OCI-LY1 (cell line): ENCODE measurements around the gene PADI1.

Experiments
- CTCF ChIP-seq: fragments of 200-600 bp; sonication (generic), shearing (Covaris generic); IDR thresholded peaks from 2 replicates; pipeline ENCODE4 v1.5.1; 2017; ENCODE audit warnings: mild to moderate bottlenecking, antibody characterized with exemption, low read length, moderate library complexity, mixed read lengths
- EZH2 ChIP-seq: fragments of 200-600 bp; sonication (generic), shearing (Covaris generic); IDR thresholded peaks from 2 replicates; pipeline ENCODE4 v1.8.0; 2017; ENCODE audit warnings: borderline replicate concordance, mixed run types, mild to moderate bottlenecking, antibody characterized with exemption, low read length, moderate library complexity, mixed read lengths

- TF ChIP-seq CTCF, result no peak
- TF ChIP-seq EZH2, result no peak
These were observed 61.0 kb downstream of the PADI1 start for GRCh38 chr1:17265950-17266349.
